DOHH2 (cell line): ENCODE measurements around the gene CTSS.

Source experiments
- CTCF ChIP-seq: fragments of 200-600 bp; sonication (generic); IDR thresholded peaks from one replicate; pipeline ENCODE4 v1.5.1; 2014; ENCODE audit warnings: antibody characterized with exemption, mild to moderate bottlenecking, low read depth, low read length; ENCODE audit not compliant: poor library complexity, severe bottlenecking
- EZH2phosphoT487 ChIP-seq: fragments of 200-600 bp; sonication (generic); IDR thresholded peaks from 2 replicates; pipeline ENCODE4 v1.6.1; 2017; ENCODE audit warnings: borderline replicate concordance, mild to moderate bottlenecking, antibody characterized with exemption, low read length, moderate library complexity, mixed read lengths

GRCh38 chr1:150804671-150805070 is 39.1 kb upstream of the CTSS start:
- TF ChIP-seq CTCF, result no peak
- TF ChIP-seq EZH2phosphoT487, result no peak
